Fibroblast of peridontal ligament (primary cell): ENCODE measurements around the gene ITPR3.

Experiments
- DNase-seq: peaks from one replicate; pipeline ENCODE4 v3.0.0-alpha.2; 2010; ENCODE audit errors: extremely low read depth

The ITPR3 gene

DNA sequence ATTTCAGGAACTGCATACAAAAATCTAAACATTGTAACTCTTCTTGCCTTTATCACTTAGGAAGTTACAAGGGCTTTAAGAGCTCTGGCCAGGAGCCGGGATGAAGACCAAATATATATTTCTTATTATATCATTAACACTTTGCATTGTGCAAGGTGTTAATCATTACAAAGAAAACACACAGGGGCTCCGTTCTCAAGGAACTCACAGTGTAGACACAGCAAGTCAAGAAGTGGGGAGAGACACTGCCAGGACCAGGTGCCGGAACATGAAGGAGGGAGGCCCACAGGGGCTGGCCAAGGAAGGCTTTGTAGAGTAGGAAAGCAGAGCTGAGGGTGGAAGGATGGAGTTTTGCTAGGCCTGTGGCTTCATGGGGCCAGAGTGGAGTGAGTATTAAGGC lies 17.4 kb downstream of the ITPR3 start:
- DNase-seq = no peak

DNA sequence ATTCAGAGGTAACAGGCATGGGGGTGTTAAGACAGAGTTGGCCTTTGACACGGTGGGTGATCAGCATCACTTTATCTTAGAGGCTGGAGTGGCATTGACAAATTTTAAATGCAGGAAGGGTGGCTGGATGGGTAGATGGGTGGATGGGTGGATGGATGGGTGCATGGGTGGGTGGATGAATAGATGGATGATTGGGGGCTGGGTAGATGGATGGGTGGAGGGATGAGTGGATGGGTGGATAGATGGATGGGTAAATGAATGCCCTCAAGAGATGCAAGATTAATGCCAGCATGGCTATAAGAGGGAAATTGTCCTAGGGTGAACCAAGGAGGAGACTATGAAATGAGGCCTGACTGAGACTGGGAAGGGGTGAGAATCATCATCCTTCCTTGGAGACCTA lies 18.4 kb downstream of the ITPR3 start:
- DNase-seq = no peak

DNA sequence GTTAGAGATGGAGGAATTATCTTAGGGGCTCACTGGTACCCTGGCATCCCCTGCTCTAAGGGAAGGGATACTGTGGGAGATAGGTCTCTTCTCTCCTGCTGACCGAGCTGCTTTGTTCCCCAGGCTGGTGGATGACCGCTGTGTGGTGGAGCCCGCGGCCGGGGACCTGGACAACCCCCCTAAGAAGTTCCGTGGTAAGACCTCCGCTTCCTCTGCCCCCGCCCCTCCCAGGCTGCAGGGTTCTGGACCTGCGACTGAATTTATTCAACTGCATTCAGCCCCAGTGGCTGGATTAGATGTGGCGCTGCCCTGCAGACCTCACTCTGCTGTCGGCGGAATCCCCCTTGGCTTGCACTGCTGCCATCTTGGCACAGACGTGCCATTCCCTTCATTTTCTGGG lies 19.2 kb downstream of the ITPR3 start:
- DNase-seq = no peak

DNA sequence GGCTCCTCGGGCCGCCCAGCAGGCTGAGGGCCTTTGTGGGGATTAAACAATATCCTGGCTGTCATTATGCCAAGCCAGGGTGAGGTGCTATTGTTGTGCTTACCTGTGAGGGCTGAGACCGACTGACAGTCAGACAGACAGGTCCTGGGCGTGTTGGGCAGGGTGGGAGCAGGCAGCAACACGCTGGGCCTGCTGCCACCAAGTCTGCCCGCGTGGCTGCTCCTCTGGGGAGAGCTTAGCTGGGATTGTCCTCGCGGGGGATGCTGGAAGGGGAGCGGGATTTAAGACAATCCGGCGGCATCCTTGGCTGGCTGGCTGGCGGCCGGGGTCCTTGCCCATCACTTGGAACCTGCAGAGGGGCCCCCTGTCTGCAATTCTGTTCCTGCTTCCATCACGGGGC lies 20.0 kb downstream of the ITPR3 start:
- no peak for DNase-seq

DNA sequence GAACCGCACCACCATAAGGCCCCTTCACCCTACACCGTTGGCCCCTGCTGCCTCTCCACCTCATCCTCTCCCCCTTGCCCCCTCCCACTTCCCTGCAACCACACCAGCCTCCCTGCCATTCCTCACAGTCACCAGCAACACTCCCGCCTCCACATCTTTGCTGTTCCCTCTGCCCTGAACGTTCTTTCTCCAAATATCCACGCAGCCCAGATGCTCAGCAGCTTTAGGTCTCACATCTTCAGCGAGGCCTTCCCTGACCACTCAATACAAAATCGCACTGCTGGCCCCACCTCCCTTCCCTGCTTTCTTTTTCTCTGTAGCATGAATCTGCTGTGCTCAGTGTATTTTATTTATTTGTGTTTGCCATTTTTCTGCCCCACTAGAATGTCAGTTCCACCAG lies 20.5 kb downstream of the ITPR3 start:
- DNase-seq = no peak

DNA sequence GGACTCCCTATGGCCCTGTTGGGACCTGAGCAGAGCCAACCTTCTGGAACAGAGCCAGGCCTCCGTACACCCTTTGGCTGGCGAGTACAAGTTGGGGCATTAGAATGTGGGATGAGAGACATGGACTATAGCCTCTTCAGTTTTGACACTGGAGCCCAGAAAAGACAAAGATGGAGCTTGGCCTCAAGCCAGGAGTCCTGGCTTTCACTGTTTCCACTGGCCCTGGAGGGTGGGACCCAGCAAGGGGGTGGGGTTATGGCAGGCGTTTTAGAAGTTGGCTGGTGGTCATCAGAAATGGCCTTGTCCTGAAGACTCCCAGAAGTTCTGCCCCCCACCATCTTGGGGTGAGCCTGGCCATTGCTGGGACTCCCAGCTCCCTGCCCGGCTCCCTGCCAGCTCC lies 21.8 kb downstream of the ITPR3 start:
- no peak for DNase-seq

DNA sequence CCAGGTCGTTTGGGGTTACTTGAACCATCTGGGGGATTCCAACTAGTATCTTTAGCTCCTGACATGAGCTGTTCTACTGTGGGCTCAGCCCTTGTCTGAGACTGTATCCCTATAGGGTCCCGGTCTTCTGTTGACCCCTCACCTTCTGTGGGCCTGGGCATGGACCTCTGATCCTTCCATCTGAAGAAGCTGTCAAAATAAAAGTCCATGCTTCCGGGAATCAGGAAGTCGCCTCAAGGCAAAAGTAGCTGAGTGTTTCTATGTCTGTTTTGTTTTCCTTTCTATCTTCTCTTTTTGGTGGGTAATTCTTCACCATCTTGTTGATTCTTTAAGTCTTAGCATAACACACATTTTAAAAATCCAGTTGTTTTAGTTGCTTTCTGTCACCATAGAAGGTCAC lies 30.3 kb downstream of the ITPR3 start:
- DNase-seq = no peak

DNA sequence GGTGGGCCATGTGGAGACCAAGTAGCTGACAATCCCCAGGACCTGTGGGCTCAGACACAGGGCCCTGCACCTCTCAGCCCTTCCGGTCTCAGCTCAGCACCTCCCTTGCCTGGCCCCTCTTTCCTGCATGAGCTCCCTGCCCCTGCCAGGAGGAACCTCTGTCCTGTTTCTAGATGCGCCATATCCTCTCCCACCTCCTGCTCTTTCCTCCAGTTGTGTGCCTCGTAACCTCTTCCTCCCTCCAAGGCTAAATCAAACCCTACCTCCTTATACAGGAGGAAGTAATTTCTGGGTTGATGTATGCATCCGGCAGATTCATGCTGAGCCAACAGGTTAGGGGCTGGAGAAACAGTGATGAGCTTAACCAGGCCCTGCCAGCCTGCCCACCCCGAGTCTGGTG lies 30.9 kb downstream of the ITPR3 start:
- DNase-seq = no peak

DNA sequence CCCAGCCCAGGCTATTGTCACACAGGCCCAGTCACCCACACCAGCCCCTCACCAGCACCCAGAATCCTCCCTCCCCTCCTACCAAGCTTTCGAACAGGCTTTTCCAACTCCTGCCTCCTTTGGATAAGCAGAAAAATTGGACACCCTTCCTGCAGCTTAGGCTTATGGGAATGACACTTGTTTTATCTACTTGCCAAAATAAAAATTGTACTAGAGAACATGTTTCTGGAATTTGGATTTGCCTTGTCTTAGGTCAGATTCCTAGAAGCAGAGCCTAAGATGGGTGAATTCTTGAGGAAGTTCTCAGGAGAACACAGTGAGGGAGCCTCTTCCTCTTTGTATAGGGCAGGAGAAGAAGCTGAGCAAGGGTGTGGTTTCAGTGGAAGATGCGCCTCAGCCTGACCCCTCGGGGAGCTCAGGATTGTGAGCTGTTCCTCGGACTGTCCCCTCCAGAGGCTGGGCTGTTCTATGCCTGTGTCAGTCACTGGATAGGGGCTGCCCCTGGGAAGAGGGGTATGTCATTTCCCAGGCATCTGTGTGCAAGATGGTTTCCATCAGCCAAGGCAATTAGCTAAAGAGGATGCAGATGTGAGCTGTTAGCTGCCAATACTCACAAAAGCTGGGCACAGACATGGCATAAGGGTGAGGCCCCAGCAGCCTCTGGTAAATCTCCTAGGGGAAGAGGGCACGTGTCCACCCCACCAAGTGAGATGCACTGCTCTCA lies 33.9 kb downstream of the ITPR3 start:
- peak; percentile 87 for DNase-seq

DNA sequence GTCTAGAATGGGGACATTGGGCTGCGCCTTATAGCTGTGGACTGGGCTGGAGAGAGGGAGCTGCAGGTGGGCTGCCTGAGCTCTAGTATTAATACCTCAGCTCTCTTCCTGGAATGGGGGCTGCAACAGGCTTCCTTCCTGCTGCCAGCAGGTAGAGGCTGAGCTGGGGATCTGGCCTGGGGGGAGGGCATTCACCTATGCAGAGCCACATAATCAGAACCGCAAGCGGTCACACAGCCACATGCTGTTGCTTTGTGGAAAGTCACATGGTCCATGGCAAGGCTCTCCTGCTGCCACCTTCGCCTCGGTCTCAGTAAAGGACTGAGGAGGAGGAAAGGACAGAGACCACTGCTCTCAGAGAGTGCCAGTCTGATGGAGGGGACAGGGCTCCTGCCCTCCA lies 35.7 kb downstream of the ITPR3 start:
- no peak for DNase-seq

DNA sequence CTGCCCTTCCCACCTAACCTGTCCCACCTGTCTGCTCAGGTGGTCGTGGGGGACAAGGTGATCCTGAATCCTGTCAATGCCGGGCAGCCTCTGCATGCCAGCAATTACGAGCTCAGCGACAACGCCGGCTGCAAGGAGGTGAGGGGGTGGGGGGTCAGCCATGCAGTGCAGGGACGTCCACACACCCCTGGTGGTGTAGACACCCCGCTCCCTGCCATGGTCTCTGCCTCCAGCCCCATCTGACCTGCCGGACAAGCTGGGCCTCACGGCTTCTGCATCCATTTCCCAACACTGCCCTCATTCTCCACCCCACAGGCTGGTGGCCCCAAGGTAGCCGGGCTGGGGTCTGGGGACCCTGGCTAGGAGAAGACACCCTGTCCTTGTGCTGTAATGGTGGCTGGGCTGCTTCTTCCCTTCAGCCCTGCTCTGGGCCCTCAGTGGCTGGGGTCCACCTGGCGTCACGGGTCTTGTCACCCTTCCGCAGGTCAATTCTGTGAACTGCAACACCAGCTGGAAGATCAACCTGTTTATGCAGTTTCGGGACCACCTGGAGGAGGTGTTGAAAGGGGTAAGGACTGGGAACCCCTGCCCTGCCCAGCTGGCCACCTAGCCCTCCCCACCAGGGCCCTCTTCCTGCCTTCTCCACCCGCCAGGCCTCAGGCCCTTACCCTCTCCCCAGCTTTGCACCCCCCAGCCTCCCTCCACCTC lies 38.0 kb downstream of the ITPR3 start:
- DNase-seq = no peak

DNA sequence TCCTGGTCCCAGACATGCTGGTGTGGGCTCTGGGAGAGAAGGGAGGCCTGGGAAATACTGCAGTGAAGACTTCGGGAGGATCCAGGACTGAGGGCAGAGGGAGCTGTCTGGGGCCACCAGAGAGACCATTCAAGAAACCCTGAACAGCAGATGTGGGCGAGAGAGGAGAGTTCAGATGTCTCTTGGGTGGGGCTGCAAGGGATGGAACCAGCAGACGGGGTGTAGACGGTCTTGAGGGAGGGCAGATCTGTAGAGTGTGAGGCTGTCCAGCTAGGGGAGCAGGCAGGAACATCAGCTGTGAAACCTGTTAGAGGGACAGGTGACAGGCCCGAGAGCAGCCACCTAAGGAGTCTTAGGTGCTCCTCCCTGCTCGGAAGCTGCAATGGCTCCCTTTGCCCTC lies 38.9 kb downstream of the ITPR3 start:
- no peak for DNase-seq

DNA sequence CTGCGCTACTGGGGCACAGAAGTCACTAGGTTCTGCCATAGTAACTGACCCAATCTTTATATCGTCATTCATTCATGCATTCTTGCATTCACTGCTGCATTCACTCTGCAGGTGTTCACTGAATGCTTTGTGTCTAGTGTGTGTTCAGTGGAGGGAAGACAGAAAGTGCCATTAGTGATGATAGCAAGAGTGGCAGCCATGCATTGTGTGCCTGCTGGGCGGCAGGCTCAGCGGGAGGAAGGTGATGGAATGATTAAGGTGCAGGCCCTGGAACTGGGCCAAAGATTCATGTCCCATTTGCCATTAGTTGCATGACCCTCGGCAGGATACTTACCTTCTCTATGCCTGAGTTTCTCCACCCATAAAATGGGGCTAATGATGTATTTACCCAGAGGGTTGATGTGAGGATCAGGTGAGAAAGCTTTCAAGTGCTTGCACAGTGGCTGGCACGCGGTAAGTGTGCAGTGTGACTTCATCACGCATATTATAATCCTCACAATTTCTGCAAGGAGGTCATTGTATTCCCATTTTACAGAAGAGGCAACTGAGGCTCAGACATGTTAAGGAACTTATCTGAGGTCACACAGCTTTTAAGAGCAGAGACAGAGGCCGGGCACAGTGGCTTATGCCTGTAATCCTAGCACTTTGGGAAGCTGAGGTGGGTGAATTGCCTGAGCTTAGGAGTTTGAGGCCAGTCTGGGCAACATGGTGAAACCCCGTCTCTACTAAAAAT lies 40.1 kb downstream of the ITPR3 start:
- DNase-seq = no peak

DNA sequence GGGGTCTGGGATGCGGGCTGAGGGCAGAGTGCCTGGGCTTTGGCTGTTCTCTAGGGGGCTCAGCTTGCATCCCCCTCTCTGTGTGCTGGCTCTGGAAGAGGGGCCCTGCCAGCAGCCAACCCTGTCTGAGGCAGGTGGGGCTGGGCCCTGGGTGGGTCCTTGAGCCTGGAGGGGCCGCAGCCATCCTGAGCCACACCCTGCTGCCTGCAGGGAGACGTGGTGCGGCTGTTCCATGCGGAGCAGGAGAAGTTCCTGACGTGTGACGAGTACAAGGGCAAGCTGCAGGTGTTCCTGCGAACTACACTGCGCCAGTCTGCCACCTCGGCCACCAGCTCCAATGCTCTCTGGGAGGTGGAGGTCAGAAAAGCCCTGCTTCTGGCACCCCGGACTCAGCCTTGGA lies 41.2 kb downstream of the ITPR3 start:
- no peak for DNase-seq

DNA sequence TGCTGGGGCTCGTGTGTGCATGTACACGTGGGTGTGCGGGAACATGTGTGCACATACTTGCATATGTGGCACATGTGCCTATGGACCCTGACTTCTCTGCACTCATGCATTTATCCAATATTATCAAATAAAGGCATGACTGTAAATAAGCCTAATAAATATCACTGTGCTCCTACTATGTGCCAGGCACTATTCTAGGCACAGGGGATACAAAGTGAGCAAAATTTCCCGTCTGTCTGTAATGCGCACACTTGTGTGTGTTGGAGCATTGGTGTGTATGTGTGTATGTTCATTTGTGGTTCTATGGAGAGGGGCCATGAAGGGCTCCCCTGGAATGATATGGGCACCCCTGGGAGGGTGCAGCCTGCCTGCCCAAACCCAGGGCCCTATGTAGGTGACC lies 41.9 kb downstream of the ITPR3 start:
- DNase-seq = no peak

DNA sequence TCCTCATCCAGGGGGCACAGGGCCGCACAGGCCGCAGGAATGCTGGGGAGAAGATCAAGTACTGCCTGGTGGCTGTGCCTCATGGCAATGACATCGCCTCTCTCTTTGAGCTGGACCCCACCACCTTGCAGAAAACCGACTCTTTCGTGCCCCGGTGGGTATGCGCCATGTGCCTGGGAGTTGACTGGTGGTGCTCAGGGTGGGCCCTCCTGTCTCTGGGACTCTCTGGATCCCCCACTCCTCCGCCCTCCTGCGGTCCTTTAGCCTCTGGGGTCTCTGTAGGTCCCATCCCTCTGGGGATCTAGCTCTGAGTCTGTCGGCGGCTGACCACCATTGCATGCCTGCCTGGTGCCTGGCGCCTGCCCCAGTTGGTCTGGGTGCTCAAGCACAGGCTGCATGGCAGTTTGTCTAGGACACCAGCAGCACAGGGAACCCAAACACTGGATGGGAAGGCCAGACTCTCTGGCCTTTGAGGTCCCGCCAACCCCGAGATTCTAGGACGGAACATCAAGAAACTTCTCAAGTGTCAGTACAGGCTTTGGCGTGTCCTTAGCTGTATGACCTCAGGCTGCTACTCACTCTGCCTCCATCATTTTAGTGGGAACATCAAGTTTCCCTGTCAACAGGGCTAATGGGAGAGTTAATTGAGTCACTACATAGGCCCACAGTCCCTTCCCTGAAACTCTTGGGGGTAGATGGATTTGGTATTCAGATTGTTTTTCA lies 42.8 kb downstream of the ITPR3 start:
- DNase-seq = no peak

DNA sequence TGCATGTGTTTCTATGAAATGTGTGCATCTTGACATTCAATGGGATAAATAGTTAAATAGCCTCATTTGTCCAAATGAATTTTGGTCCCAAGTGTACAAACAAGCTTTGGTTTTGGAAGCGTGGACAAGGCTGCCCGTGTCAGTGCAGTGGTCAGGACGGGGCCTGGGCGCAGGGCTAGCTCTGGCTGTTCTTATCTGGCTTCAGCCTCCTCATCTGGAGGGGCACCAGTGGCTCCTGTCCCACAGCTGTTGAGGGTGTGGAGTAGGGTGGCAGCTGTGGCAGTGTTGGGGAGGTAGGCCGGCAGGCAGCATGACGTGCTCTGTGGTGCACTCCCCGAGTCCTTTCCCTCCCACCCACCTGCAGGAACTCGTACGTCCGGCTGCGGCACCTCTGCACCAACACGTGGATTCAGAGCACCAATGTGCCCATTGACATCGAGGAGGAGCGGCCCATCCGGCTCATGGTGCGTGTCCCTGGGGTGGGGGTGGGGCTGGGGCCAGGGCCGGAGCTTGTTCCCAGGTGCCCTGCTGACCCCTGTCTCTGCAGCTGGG lies 43.5 kb downstream of the ITPR3 start:
- no peak for DNase-seq

DNA sequence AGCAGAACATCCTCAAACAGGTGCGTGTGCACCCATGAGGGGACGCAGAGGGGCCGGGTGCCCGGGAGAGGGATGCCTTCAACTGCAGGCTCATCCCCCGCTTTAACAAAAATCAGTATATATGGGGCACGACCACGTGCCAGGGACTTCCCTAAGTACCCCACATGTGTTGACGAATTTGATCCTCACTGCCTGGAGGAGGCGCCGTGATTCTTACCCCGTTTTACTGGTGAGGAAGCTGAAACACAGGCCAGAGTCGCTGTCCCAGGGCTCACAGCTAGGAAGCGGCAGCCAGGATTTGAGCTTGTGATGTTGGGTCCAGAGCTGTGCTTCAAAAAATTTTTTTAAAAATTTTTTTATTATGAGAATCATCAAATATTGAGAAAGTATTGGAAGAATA lies 44.8 kb downstream of the ITPR3 start:
- no peak for DNase-seq

DNA sequence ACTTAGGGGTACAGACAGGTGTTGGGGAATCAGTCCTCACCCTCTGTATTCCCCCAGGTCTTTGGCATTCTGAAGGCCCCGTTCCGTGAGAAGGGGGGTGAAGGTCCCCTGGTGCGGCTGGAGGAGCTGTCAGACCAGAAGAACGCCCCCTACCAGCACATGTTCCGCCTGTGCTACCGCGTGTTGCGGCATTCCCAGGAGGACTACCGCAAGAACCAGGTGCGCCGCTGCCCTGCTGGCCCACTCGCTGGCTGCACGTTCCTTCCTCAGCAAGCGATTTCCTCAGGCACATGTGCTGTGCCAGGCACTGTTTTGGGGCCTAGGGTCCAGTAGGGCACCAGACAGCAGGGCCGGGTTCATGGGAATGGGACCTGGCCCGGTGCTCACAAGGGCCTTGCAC lies 46.0 kb downstream of the ITPR3 start:
- DNase-seq = no peak

DNA sequence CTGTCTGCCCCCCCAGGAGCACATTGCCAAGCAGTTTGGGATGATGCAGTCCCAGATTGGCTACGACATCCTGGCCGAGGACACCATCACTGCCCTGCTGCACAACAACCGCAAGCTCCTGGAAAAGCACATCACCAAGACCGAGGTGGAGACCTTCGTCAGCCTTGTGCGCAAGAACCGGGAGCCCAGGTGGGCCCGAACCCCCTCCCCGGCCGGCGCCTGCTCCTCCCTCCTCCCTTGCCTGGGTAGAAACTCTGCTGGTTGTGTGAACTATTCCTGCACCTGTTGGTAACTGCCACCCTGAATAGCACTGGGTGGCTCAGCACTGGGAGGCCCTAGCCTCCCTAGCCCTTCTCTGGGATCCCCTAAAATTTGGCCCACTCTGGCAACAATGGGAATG lies 46.7 kb downstream of the ITPR3 start:
- DNase-seq = no peak

DNA sequence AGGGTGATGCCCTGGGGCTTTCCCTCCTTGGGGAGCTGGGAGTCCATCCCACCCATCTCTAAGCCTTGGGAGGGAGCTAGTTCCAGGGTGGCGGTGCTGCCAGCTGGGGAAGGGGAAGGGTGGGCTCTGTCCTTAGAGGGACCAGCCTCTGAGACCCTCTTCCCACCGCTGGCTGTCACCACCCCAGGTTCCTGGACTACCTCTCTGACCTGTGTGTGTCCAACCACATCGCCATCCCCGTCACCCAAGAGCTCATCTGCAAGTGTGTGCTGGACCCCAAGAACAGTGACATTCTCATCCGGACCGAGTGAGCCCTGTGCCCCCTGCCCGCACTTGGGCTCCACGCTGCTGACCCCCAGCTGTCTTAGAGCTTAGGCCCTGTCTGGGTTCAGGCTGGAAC lies 47.2 kb downstream of the ITPR3 start:
- DNase-seq = no peak

DNA sequence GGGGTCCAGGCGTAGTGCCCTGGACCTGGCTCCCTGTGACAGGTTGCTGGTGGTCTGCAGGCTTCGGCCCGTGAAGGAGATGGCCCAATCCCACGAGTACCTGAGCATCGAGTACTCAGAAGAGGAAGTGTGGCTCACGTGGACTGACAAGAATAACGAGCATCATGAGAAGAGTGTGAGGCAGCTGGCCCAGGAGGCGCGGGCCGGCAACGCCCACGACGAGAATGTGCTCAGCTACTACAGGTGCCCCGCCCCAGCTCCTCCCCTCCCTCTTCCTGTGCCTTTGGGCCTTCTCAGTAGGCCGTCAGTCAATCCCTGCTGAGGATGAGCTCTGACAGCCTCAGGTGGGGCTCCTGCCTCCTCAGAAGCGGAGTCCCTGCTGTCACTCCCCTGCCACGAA lies 47.8 kb downstream of the ITPR3 start:
- DNase-seq = no peak
